ENCODE results near the gene LARGE1.

LARGE1 gene

DNA sequence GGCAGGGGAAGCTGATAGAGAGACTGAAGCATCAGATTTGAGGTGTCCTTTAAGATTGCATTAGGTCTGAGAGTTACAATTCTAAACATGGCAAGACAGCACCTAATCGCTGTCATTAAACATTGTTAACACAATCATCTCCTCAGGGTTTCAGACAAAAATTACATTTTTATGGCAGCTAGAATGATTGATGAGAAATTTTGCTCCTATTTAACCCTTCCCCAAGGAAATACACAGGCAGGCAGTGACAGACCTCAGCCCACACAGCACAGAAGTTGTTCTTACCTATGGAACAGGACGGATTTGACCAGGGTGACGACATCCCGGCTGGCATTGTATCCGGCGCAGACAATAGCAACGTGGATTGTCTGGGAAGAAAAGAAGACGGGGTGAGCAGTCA, 294.3 kb downstream of the LARGE1 start:
- H3K4me3 ChIP-seq (ENCODE audit: low read depth, low read length, poor library complexity, severe bottlenecking) = no peak overlapping the region
- H3K9me3 ChIP-seq (ENCODE audit: low read length) = no peaks in the 10 kb centered on the region
- no peaks in the 10 kb centered on the region for H3K4me1 ChIP-seq (ENCODE audit: insufficient read depth, low read length, severe bottlenecking)
- no peaks in the 10 kb centered on the region; the same call in 1 of the 2 replicates for H3K36me3 ChIP-seq (ENCODE audit: insufficient read depth, low read length)
- no peaks in the 10 kb centered on the region for H3K79me2 ChIP-seq (ENCODE audit: insufficient read depth, low read length)
- H2AFZ ChIP-seq (ENCODE audit: low read length) = no peak overlapping the region
- no peak overlapping the region for H3K4me2 ChIP-seq (ENCODE audit: low read length)
- H3K9me2 ChIP-seq (ENCODE audit: low read depth, low read length) = no peaks in the 10 kb centered on the region
- TF ChIP-seq, protein P1, sequence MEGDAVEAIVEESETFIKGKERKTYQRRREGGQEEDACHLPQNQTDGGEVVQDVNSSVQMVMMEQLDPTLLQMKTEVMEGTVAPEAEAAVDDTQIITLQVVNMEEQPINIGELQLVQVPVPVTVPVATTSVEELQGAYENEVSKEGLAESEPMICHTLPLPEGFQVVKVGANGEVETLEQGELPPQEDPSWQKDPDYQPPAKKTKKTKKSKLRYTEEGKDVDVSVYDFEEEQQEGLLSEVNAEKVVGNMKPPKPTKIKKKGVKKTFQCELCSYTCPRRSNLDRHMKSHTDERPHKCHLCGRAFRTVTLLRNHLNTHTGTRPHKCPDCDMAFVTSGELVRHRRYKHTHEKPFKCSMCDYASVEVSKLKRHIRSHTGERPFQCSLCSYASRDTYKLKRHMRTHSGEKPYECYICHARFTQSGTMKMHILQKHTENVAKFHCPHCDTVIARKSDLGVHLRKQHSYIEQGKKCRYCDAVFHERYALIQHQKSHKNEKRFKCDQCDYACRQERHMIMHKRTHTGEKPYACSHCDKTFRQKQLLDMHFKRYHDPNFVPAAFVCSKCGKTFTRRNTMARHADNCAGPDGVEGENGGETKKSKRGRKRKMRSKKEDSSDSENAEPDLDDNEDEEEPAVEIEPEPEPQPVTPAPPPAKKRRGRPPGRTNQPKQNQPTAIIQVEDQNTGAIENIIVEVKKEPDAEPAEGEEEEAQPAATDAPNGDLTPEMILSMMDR (IDR thresholded peaks at IDR 0.05; ENCODE audit: low read length) = no peak
- TF ChIP-seq EZH2 (IDR thresholded peaks at IDR 0.05; ENCODE audit: borderline replicate concordance, low read length) = no peak
- H3K27ac ChIP-seq (ENCODE audit: low read depth, low read length, poor library complexity, severe bottlenecking) = no peak overlapping the region
- no peaks in the 10 kb centered on the region for H3K27me3 ChIP-seq (ENCODE audit: insufficient read depth, low read length)
- no peak overlapping the region for H3K9ac ChIP-seq (ENCODE audit: low read length)
- H3F3A ChIP-seq (ENCODE audit: insufficient read depth, low read length) = no peaks in the 10 kb centered on the region
- H4K20me1 ChIP-seq (ENCODE audit: insufficient read depth, low read length) = no peaks in the 10 kb centered on the region

DNA sequence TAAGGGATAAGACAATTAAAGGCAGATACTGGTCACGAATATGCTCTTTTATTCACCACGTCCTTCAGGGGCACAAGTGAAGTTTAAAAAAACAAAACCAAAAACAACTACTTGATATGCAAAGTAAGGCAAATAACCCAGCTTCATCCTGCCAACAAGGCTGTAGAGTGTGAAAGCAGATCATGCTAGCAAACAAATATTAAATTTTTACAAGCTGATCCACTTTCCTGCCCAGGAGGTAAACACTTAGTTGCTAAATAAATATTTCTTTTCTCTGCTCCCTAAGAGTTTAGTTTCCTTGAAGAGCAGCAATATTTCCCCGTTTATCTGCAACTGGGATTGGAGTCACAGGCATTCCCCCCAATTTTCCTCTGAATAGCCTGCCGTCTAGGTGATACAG, 300.2 kb downstream of the LARGE1 start:
- H4K20me1 ChIP-seq (ENCODE audit: insufficient read depth, low read length) = no peaks in the 10 kb centered on the region
- TF ChIP-seq, protein P1 (IDR thresholded peaks at IDR 0.05; ENCODE audit: low read length) = no peak
- no peak for TF ChIP-seq EZH2 (IDR thresholded peaks at IDR 0.05; ENCODE audit: borderline replicate concordance, low read length)
- H3K36me3 ChIP-seq (ENCODE audit: insufficient read depth, low read length) = no peaks in the 10 kb centered on the region; the same call in 1 of the 2 replicates
- H3K4me1 ChIP-seq (ENCODE audit: insufficient read depth, low read length, severe bottlenecking) = no peaks in the 10 kb centered on the region
- H3F3A ChIP-seq (ENCODE audit: insufficient read depth, low read length) = no peaks in the 10 kb centered on the region
- no peak overlapping the region for H3K4me3 ChIP-seq (ENCODE audit: low read depth, low read length, poor library complexity, severe bottlenecking)
- no peaks in the 10 kb centered on the region for H3K9me2 ChIP-seq (ENCODE audit: low read depth, low read length)
- H2AFZ ChIP-seq (ENCODE audit: low read length) = no peak overlapping the region
- H3K4me2 ChIP-seq (ENCODE audit: low read length) = no peak overlapping the region
- no peak overlapping the region for H3K27ac ChIP-seq (ENCODE audit: low read depth, low read length, poor library complexity, severe bottlenecking)
- H3K9ac ChIP-seq (ENCODE audit: low read length) = no peak overlapping the region
- no peaks in the 10 kb centered on the region for H3K27me3 ChIP-seq (ENCODE audit: insufficient read depth, low read length)
- peaks cover 3% of the 10 kb centered on the region; the same call in 1 of the 2 replicates for H3K9me3 ChIP-seq (ENCODE audit: low read length)
- H3K79me2 ChIP-seq (ENCODE audit: insufficient read depth, low read length) = no peaks in the 10 kb centered on the region

DNA sequence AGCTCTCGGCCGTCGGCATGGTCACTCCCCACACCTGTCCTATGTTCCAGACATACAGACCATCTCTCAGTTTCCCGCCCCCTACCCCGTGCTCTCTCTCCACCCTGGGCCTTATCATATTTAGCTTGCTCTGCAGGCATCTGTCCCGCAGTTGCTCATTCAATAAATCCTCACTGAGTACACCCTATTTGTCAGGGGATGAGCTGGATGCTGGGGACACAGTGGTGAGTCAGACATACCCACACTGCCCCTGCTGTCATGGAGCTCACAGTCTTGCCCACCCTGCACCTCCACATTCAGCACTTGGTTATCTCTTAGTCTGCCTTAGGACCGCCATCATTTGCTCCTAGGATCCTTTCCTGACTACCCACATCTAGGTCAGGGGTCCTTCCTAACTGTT, 313.8 kb downstream of the LARGE1 start:
- TF ChIP-seq EZH2 (IDR thresholded peaks at IDR 0.05; ENCODE audit: borderline replicate concordance, low read length) = no peak
- TF ChIP-seq, protein P1 (IDR thresholded peaks at IDR 0.05; ENCODE audit: low read length) = no peak
- no peaks in the 10 kb centered on the region for H3K9me3 ChIP-seq (ENCODE audit: low read length)
- H3K9ac ChIP-seq (ENCODE audit: low read length) = no peak overlapping the region
- no peaks in the 10 kb centered on the region for H3K79me2 ChIP-seq (ENCODE audit: insufficient read depth, low read length)
- no peak overlapping the region for H3K4me2 ChIP-seq (ENCODE audit: low read length)
- no peak overlapping the region for H2AFZ ChIP-seq (ENCODE audit: low read length)
- H3K27ac ChIP-seq (ENCODE audit: low read depth, low read length, poor library complexity, severe bottlenecking) = no peak overlapping the region
- no peaks in the 10 kb centered on the region for H3K36me3 ChIP-seq (ENCODE audit: insufficient read depth, low read length)
- no peaks in the 10 kb centered on the region for H3K27me3 ChIP-seq (ENCODE audit: insufficient read depth, low read length)
- no peaks in the 10 kb centered on the region for H3F3A ChIP-seq (ENCODE audit: insufficient read depth, low read length)
- H3K4me3 ChIP-seq (ENCODE audit: low read depth, low read length, poor library complexity, severe bottlenecking) = no peak overlapping the region
- H3K9me2 ChIP-seq (ENCODE audit: low read depth, low read length) = no peaks in the 10 kb centered on the region
- no peaks in the 10 kb centered on the region for H4K20me1 ChIP-seq (ENCODE audit: insufficient read depth, low read length)
- H3K4me1 ChIP-seq (ENCODE audit: insufficient read depth, low read length, severe bottlenecking) = no peaks in the 10 kb centered on the region
